Endothelial cell of umbilical vein (primary cell): ENCODE results near the gene CHST14. TPM values are rescaled to one million over a fixed set of nuclear protein-coding genes. Genes with fewer than 3 reads are reported as not detected.

Experiments
- BruUV-seq: library from RNA; stranded (reverse); fragments of 400-500 nt; replicated peaks from 2 replicates; lab custom pipeline; 2021; lab: Mats Ljungman, UMichigan
- CTCF ChIA-PET: fragments of 300-600, 350-600 bp; sonication (Branson Sonifier 250); formaldehyde crosslinking; loops from one replicate; lab custom pipeline; 2021; ENCODE audit warnings: antibody characterized with exemption, inconsistent platforms; lab: Charles Lee
- POLR2A ChIA-PET: fragments of 300-600, 350-600 bp; sonication (Branson Sonifier 250); formaldehyde crosslinking; loops from one replicate; lab custom pipeline; 2021; ENCODE audit warnings: antibody characterized with exemption, inconsistent platforms; lab: Charles Lee
- DNase-seq: peaks from one replicate; pipeline ENCODE4 v3.0.0-alpha.2; 2011; ENCODE audit warnings: low read depth, low spot score
- FAIRE-seq: peaks from 2 replicates; lab custom pipeline; 2011; peaks lifted over from hg19 to GRCh38; lab: Jason Lieb, UNC
- H2AFZ ChIP-seq: 2 replicates; pipeline ENCODE4 v1.6.0; 2012; ENCODE audit warnings: low read depth, low read length, control low read depth, inconsistent platforms
- H3K27ac ChIP-seq: 2 replicates; pipeline ENCODE4 v1.5.1; 2011; ENCODE audit warnings: low read depth, mild to moderate bottlenecking, control low read depth, low read length, moderate library complexity; ENCODE audit not compliant: insufficient read depth
- H3K27me3 ChIP-seq, 2 experiments: 2 replicates each; pipeline versions ENCODE4 v1.6.0 to v1.6.1; 2011; ENCODE audit warnings: low read length in 2 of 2, mixed read lengths in 1 of 2; ENCODE audit not compliant: control insufficient read depth in 2 of 2, insufficient read depth in 2 of 2
- H3K36me3 ChIP-seq, 2 experiments: 2 replicates in 1 of 2; 3 replicates in 1 of 2; pipeline ENCODE4 v1.5.1; 2011; ENCODE audit warnings: low read length in 2 of 2, mild to moderate bottlenecking in 1 of 2, moderate library complexity in 1 of 2; ENCODE audit not compliant: control insufficient read depth in 2 of 2, insufficient read depth in 2 of 2; ENCODE audit errors: extremely low read depth in 1 of 2
- H3K4me1 ChIP-seq: 3 replicates; pipeline ENCODE4 v1.5.1; 2011; ENCODE audit warnings: mild to moderate bottlenecking, low read length; ENCODE audit not compliant: control insufficient read depth, insufficient read depth; ENCODE audit errors: extremely low read depth
- H3K4me2 ChIP-seq: 2 replicates; pipeline ENCODE4 v1.6.1; 2011; ENCODE audit warnings: low read length, control low read depth, mixed read lengths; ENCODE audit not compliant: insufficient read depth
- H3K4me3 ChIP-seq, 3 experiments: fragments of 200-600 bp in 1 of 3; sonication (generic), shearing (Covaris generic) in 1 of 3; replicated peaks in 1 of 3; 2 replicates each; pipeline ENCODE4 v1.5.1; 2011 to 2016; ENCODE audit warnings: control low read depth in 3 of 3, low read length in 3 of 3, mild to moderate bottlenecking in 2 of 3, inconsistent platforms in 1 of 3, low read depth in 1 of 3, moderate library complexity in 1 of 3; ENCODE audit not compliant: insufficient read depth in 1 of 3
- H3K79me2 ChIP-seq: 2 replicates; pipeline ENCODE4 v1.6.0; 2012; ENCODE audit warnings: low read length, inconsistent platforms; ENCODE audit not compliant: control insufficient read depth, insufficient read depth
- H3K9ac ChIP-seq: replicated peaks from 2 replicates; pipeline ENCODE3; 2011; ENCODE audit warnings: low read length, control low read depth; ENCODE audit not compliant: insufficient read depth; ENCODE audit errors: extremely low read depth
- H3K9me1 ChIP-seq: replicated peaks from 3 replicates; pipeline ENCODE4 v1.6.0; 2011; ENCODE audit warnings: mild to moderate bottlenecking, low read length; ENCODE audit not compliant: control insufficient read depth, insufficient read depth; ENCODE audit errors: extremely low read depth
- H3K9me3 ChIP-seq: replicated peaks from 2 replicates; pipeline ENCODE4 v1.5.1; 2012; ENCODE audit warnings: low read length, inconsistent platforms; ENCODE audit not compliant: control insufficient read depth, insufficient read depth
- H4K20me1 ChIP-seq: replicated peaks from 2 replicates; pipeline ENCODE3; 2011; ENCODE audit warnings: mild to moderate bottlenecking, low read length; ENCODE audit not compliant: control insufficient read depth, insufficient read depth; ENCODE audit errors: extremely low read depth
- EZH2 ChIP-seq: IDR thresholded peaks from 2 replicates; pipeline ENCODE4 v1.6.1; 2012; ENCODE audit warnings: borderline replicate concordance, low read depth, mild to moderate bottlenecking, moderate library complexity, low read length, inconsistent platforms; ENCODE audit not compliant: severe bottlenecking
- FOS ChIP-seq: IDR thresholded peaks from 2 replicates; pipeline ENCODE4 v1.6.1; 2011; ENCODE audit warnings: mild to moderate bottlenecking, low read length, moderate library complexity, borderline replicate concordance; ENCODE audit not compliant: insufficient read depth
- GATA2 ChIP-seq: IDR thresholded peaks from 2 replicates; pipeline ENCODE4 v1.7.0; 2011; ENCODE audit warnings: low read depth, mild to moderate bottlenecking, moderate library complexity, mixed read lengths, low read length; ENCODE audit not compliant: insufficient read length, insufficient read depth
- JUN ChIP-seq: IDR thresholded peaks from 2 replicates; pipeline ENCODE4 v1.6.1; 2011; ENCODE audit warnings: borderline replicate concordance, low read depth; ENCODE audit not compliant: insufficient read length, insufficient read depth
- MYC ChIP-seq: IDR thresholded peaks from one replicate; pipeline ENCODE4 v1.6.1; 2011; ENCODE audit warnings: mild to moderate bottlenecking, low read depth, low read length
- POLR2A ChIP-seq: IDR thresholded peaks from 2 replicates; pipeline ENCODE4 v1.6.1; 2012; ENCODE audit warnings: low read depth, mild to moderate bottlenecking, control low read depth, low read length
- POLR2AphosphoS5 ChIP-seq: IDR thresholded peaks from 2 replicates; pipeline ENCODE4 v1.6.1; 2012; ENCODE audit warnings: low read depth, mild to moderate bottlenecking, control low read depth, low read length, moderate library complexity; ENCODE audit not compliant: insufficient read depth
- dilution Hi-C: fragments of 300-500 bp; cut with MboI; formaldehyde crosslinking; loops from one replicate; pipeline ENCODE4 v1.15.0; 2019; ENCODE audit warnings: low sequenced_read_pairs; ENCODE audit not compliant: extremely low pct_ligation_motif_present
- intact Hi-C: fragments of 100-400 bp; cut with micrococcal nuclease; formaldehyde crosslinking; loops from one replicate; pipeline ENCODE4 v1.10.0; 2022
- polyA plus RNA-seq, 4 experiments: library from polyadenylated mRNA; depleted of rRNA in 3 of 4; stranded (reverse) in 3 of 4; unstranded in 1 of 4; fragments of >200 nt; gene quantifications; 2 replicates each; pipeline versions ENCODE4 v1.2.1 to v1.2.3, GENCODE V29; 2011 to 2012; ENCODE audit warnings: missing spikeins in 1 of 4
- total RNA-seq: library from RNA; stranded (reverse); gene quantifications from 2 replicates; pipeline ENCODE4 v1.2.3, GENCODE V29; 2021
- TF ChIP-seq, protein P1 (sequence below): IDR thresholded peaks from 2 replicates; pipeline ENCODE4 v1.6.1; 2011; ENCODE audit not compliant: insufficient read depth, insufficient read length
- TF ChIP-seq, protein P2 (sequence below), 2 donors: IDR thresholded peaks; 1 replicate in 1 of 2; 2 replicates in 1 of 2; pipeline ENCODE4 v1.5.1; 2011; ENCODE audit warnings: low read length in 2 of 2, mild to moderate bottlenecking in 2 of 2, moderate library complexity in 2 of 2, control low read depth in 1 of 2, inconsistent platforms in 1 of 2, low read depth in 1 of 2; ENCODE audit not compliant: insufficient read depth in 1 of 2; ENCODE audit errors: extremely low read depth in 1 of 2

Gene CHST14
- total and polyA plus RNA-seq, 2 donors (not counting 3 experiments of a cell fraction or from before 2014, with no cell fraction given), result 35.1 to 49.2 TPM

DNA sequence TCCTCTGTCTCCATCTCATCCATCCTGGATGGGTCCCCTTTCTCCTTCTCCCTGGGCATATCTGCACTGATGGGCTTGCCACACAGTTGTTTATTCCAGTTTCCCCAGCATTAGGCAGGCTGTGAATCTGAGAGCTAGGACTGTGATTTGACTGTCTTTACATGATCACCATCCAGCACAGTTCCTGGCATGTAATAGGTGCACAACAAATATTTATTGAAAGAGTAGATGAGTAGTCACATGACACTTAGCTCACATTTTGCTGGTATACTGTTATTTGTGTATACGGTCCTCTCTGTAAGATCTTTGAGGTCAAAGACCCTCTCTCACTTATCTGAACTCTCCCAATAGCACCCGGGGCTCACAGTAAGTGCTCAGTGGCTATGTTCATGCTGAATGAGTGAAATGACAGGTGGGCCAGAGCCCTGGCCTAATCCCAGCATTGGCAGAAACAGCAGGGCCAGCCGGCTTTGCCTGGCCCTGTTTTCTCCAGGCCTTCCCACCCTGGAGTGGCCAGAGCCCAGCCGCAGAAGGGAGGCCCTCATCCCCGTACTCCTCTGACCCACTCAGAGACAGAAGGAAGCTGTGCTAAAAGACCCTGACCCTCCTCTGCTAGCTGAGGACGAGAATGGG is 46.2 kb upstream of the CHST14 start:
- peaks cover 0 to 6% of the 10 kb centered on the region in 2 experiments for H3K27me3 ChIP-seq
- H3K4me2 ChIP-seq, result no peak overlapping the region
- BruUV-seq, result no TSS peak
- H3K4me1 ChIP-seq, result no peaks in the 10 kb centered on the region
- H3K79me2 ChIP-seq, result no peaks in the 10 kb centered on the region
- no peaks in the 10 kb centered on the region for H3K36me3 ChIP-seq
- H3K9me3 ChIP-seq, result no peaks in the 10 kb centered on the region
- no peak overlapping the region for H3K9ac ChIP-seq
- H3K27ac ChIP-seq, result no peak overlapping the region
- intact Hi-C loops (no loop called here), dilution Hi-C loops (no loop called here)
- TF ChIP-seq POLR2A (no peak), POLR2AphosphoS5 (no peak), GATA2 (no peak), JUN (no peak), MYC (no peak), FOS (no peak), EZH2 (no peak)
- TF ChIP-seq, protein P1, sequence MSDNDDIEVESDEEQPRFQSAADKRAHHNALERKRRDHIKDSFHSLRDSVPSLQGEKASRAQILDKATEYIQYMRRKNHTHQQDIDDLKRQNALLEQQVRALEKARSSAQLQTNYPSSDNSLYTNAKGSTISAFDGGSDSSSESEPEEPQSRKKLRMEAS, result no peak
- TF ChIP-seq, protein P2, sequence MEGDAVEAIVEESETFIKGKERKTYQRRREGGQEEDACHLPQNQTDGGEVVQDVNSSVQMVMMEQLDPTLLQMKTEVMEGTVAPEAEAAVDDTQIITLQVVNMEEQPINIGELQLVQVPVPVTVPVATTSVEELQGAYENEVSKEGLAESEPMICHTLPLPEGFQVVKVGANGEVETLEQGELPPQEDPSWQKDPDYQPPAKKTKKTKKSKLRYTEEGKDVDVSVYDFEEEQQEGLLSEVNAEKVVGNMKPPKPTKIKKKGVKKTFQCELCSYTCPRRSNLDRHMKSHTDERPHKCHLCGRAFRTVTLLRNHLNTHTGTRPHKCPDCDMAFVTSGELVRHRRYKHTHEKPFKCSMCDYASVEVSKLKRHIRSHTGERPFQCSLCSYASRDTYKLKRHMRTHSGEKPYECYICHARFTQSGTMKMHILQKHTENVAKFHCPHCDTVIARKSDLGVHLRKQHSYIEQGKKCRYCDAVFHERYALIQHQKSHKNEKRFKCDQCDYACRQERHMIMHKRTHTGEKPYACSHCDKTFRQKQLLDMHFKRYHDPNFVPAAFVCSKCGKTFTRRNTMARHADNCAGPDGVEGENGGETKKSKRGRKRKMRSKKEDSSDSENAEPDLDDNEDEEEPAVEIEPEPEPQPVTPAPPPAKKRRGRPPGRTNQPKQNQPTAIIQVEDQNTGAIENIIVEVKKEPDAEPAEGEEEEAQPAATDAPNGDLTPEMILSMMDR (IDR thresholded peaks at IDR 0.05; ENCODE audit: extremely low read depth in 1 of 2, insufficient read depth in 1 of 2, low read depth in 1 of 2, low read length in 2 of 2), result no peak
- ChIA-PET POLR2A (no interaction called here), CTCF (interaction anchor here (1.0 to 6.9 kb wide), 7 partner anchors 10 to 207 kb away, joined by 3 to 113 read pairs (median 4); no protein-coding TSS in a partner anchor)
- H4K20me1 ChIP-seq, result no peaks in the 10 kb centered on the region
- no peak for DNase-seq
- no peak overlapping the region for H2AFZ ChIP-seq
- no peak for FAIRE-seq
- H3K9me1 ChIP-seq, result no peaks in the 10 kb centered on the region
- no peak overlapping the region for H3K4me3 ChIP-seq
